Omental fat pad (tissue), 4 donors: ENCODE results near the gene CLPX. TPM values are rescaled to one million over a fixed set of nuclear protein-coding genes. Genes with fewer than 3 reads are reported as not detected.
"Not testable (repeated sequence)": the region's sequence is repeated elsewhere in the genome, so short reads cannot be mapped to it uniquely, and the experiment has no call there.

ENCODE experiments used
- ATAC-seq: fragments of 150-250 bp; one replicate; pipeline ENCODE4 v1.9.1; 2016; ENCODE audit warnings: mild to moderate bottlenecking, moderate library complexity; ENCODE audit not compliant: low FRiP score
- DNase-seq: peaks from one replicate; pipeline ENCODE4 v3.0.0-alpha.2; 2019; ENCODE audit warnings: low spot score
- CTCF ChIP-seq, 3 donors: fragments of 450-650 bp; IDR thresholded peaks; one replicate each; pipeline ENCODE4 v1.5.1; 2016 to 2017; ENCODE audit warnings: antibody characterized with exemption in 3 of 3, mild to moderate bottlenecking in 3 of 3, moderate library complexity in 2 of 3
- small RNA-seq: library from RNA; depleted of rRNA; stranded (forward); fragments of <200 nt; gene quantifications from one replicate; pipeline ENCODE3, GENCODE V24; 2016
- total RNA-seq, 4 donors: library from RNA; depleted of rRNA; stranded (reverse); fragments of >200 nt; gene quantifications; one replicate each; pipeline ENCODE4 v1.1.0, GENCODE V29; 2016

Gene CLPX
- total RNA-seq, 4 donors from 2014 or later: 30.2 to 58.8 (median 37.7) TPM

GRCh38 chr15:65105038-65105437 lies 80.1 kb downstream of the CLPX start:
- ATAC-seq: no peak
- TF ChIP-seq CTCF (IDR thresholded peaks at IDR 0.05): no peak
- no peak for DNase-seq

DNA sequence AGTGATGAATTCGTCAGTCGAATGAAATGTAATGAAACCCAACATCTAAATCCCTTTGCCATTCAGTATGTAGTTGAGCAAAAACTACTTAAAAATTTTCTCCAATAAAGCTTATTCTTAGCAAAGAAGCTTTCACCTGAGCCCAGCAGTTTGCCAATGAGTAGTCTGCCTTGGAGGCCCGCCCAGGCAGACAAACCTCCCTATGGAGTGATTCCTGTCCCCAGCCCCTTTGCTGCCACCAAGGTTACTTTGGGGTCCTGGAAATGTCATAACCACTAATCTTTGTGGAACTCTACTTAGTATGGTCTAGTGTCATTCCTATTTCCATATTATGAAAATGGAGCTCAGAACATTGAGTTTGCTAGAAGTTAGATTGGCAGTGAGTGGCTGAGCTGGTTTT lies 82.2 kb downstream of the CLPX start:
- TF ChIP-seq CTCF (IDR thresholded peaks at IDR 0.05): no peak
- DNase-seq (no peak), ATAC-seq (no peak)

- ATAC-seq (peak; percentile 27), DNase-seq (no peak)
- TF ChIP-seq CTCF (IDR thresholded peaks at IDR 0.05): no peak
These were observed 83.0 kb downstream of the CLPX start for GRCh38 chr15:65101891-65102708.

GRCh38 chr15:65101411-65101890 lies 83.7 kb downstream of the CLPX start:
- no peak for ATAC-seq

DNA sequence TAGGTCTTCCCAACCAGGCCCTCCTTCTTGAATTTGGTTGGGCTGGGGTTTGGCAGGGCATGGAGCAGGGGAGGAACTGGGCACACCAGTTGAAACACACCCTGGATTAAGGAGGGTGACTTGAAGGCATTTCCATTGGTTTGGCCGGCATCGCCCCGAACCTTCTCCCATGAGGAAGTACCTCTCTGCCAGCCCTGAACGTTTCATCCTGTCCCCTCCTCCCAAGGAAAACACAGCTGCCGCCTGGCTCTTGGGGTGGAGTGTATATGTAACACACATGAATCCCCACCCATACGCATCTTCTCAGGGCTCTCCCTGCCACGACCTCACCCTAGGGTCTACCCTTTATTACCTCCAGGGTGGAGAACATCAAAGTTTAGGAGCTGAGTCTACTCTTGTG lies 84.7 kb downstream of the CLPX start:
- no peak for TF ChIP-seq CTCF (IDR thresholded peaks at IDR 0.05)
- ATAC-seq (no peak), DNase-seq (no peak)

More at GRCh38 chr15:65101411-65101890, 83.7 kb downstream of the CLPX start:
- DNase-seq: peak; percentile 69
- TF ChIP-seq CTCF (IDR thresholded peaks at IDR 0.05): no peak

DNA sequence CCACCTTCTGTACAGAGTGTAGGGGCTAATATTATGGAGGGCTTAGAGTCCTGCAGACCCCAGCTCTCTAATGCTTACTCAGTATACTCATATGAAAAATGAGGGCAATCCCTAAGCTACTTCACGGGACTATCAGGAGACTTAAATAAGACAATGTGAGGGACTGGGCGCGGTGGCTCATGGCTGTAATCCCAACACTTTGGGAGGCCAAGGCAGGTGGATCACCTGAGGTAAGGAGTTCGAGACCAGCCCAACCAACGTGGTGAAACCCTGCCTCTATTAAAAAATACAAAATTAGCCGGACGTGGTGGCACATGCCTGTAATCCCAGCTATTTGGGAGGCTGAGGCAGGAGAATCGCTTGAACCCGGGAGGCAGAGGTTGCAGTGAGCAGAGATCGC lies 85.3 kb downstream of the CLPX start:
- ATAC-seq, DNase-seq: not testable (repeated sequence)

DNA sequence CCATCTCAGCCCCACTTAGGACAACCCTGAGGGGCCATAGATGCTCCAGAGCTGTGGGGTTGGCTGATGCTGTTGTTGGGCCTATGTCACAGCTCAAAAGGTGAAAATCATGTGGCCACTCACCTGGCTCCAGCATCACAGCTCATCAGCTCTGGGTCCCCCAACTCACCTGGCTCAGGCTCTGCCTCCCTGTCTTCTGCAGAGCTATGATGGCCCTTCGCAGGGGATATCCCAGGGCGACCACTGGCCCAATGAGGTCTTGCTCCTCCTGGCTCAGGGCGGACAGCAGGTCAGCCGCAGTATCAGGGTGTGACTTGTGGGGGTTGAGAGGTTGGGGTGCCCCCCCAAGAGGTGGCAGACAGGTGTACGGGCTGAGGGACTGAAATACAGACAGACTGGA lies 85.8 kb downstream of the CLPX start:
- TF ChIP-seq CTCF (IDR thresholded peaks at IDR 0.05): no peak
- no peak for DNase-seq
- no peak for ATAC-seq

Small RNA genes lying within 50 kb of the gene (small RNA-seq; reads per million reads assigned to genes)
- gene AC013553.1 (not detected), gene AC068213.1 (not detected), gene RNU6-686P (not detected)

Other genes with a start within 250 kb of the CLPX start
- gene SPG21, start 195.4 kb downstream of the CLPX start, total RNA-seq: 10 to 100 TPM; 72.9 to 93.9 (median 84.7) TPM
- gene MTFMT, start 155.7 kb downstream of the CLPX start, total RNA-seq: 10 to 100 TPM; 16.8 to 25.2 (median 22.4) TPM
- gene SLC51B, start 140.0 kb downstream of the CLPX start, total RNA-seq: not detected
- 10 to 100 TPM in 1 of 4 donors, 1 to 10 TPM in 3; 4.6 to 50.0 (median 7.6) TPM for gene RASL12, start 117.4 kb downstream of the CLPX start, total RNA-seq
- not detected for gene KBTBD13, start 108.6 kb downstream of the CLPX start, total RNA-seq
- gene UBAP1L, start 70.1 kb downstream of the CLPX start, total RNA-seq: 1 to 10 TPM; 2.9 to 5.6 (median 4.6) TPM
- 10 to 100 TPM; 14.8 to 20.3 (median 17.3) TPM for gene PDCD7, start 51.5 kb downstream of the CLPX start, total RNA-seq
- 100 to 1,000 TPM in 2 of 4 donors, 10 to 100 TPM in 2; 27.2 to 434 (median 75.3) TPM for gene CILP, start 26.1 kb upstream of the CLPX start, total RNA-seq
- gene PARP16, start 101.5 kb upstream of the CLPX start, total RNA-seq: 10 to 100 TPM in 1 of 4 donors, 1 to 10 TPM in 3; 5.6 to 11.0 (median 7.5) TPM
- gene RNU5A-1, start 110.7 kb upstream of the CLPX start, total RNA-seq: not detected
- not detected for gene RNU5B-1, start 119.3 kb upstream of the CLPX start, total RNA-seq
- not detected for gene IGDCC3, start 192.7 kb upstream of the CLPX start, total RNA-seq
- 10 to 100 TPM in 1 of 4 donors, 1 to 10 TPM in 1, under 1 TPM in 2; 0.25 to 11.3 (median 1.1) TPM for gene IGDCC4, start 237.6 kb upstream of the CLPX start, total RNA-seq